ENCODE results near the gene TCN2. TPM values are rescaled to one million over a fixed set of nuclear protein-coding genes. Genes with fewer than 3 reads are reported as not detected.
"Not testable (repeated sequence)": the region's sequence is repeated elsewhere in the genome, so short reads cannot be mapped to it uniquely, and the experiment has no call there.

TCN2 gene
- total RNA-seq, result 10 to 100 TPM in 2 of 4 donors, 1 to 10 TPM in 2; 4.9 to 24.2 (median 11.0) TPM

DNA sequence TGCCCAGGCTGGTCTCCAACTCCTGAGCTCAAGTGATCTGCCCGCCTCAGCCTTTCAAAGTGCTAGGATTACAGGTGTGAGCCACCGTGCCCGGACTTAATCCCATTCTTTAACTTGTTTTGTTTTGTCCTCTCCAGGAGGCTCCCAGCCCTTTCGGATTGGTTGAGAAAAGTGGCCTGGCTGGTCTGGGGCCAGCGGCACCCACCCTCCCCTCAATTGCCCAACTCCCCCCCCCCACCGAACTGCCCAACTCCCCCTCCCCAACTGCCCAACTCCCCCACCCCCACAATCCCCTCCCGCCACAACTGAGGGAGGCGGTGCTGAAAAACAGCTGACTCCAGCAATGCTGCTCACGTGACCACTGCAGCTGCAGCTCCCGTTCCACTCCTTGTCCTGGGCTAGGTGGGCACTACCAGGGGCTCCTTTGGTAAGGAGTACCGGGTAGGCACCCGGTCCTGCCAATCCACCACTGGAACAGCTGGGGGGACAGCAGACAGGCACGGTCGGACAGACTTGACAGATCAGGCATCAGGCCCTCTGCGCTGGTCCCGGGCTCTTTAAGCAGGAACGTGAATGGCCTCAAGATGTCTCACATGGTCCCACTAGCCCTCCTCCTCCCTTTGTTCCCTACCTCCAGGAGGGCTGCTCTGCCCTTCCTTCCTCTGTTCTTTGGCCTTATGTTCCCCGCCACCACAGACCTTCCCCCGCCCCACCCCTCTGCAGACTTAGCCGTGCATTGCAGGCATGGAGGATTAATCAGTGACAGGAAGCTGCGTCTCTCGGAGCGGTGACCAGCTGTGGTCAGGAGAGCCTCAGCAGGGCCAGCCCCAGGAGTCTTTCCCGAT is at the start of gene TCN2:
TSS of gene TCN2 (plus strand) at position 720 of the 845 bp plus-strand sequence. CDS start 158 bp downstream, outside the sequence.
- Histone ChIP-seq H3K9me3 (no peaks in the 10 kb centered on the region), H3K4me1 (peaks cover 48% of the 10 kb centered on the region), H3K27ac (peak within 1 kb of the TSS; percentile 75), H3K36me3 (peaks cover 7% of the 10 kb centered on the region), H3K4me3 (peak within 1 kb of the TSS; percentile 73), H3K27me3 (no peaks in the 10 kb centered on the region)
- WGBS, result 2% methylated on average over 15 of the region's 24 CpGs
- peak in 1 of 2 donors; percentile 15 for TF ChIP-seq POLR2A (IDR thresholded peaks at IDR 0.05)
- no peak for TF ChIP-seq POLR2AphosphoS5 (IDR thresholded peaks at IDR 0.05)
- DNase-seq (ENCODE audit: low spot score in 2 of 2), result peak; percentile 81 to 86

DNA sequence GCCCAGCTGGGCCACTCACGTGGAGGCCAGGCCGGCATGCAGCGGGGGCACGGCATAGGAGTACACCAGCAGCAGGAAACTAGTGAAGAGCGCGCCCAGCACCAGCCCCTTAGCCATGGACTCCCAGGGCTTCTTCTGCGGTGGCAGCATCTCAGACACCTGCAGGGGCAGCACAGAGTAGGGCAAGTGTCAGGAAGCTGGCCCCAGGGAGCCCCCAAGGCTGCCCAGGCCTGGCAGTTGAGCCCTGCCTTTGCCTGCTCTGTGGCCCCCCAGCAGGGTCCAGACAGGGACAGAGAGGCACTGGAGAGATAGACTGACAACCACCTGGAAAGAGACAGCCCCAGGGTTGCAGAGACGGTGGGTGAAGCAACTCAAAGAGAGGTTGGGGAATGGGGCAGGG is 49.7 kb upstream of the TCN2 start:
- 38% methylated on average over 2 of the region's 8 CpGs for WGBS

DNA sequence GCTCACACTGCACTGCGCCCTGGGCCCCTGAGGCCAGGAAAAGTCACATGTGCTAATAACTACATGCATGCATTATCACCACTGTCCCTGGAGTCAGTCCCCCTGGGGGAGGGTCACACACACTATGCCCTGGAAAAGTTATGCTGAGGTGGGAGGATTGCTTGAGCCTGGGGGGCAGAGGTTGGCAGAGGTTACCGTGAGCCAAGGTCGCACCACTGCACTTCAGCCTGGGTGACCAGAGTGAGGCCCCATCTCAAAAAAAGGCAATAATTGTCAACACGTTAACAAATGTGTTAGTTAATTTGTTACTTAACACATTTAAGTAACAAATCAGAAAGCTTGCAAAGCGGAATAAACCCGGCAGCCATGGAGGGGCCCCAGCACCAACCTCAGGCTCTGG is 47.1 kb upstream of the TCN2 start:
- 77% methylated on average over 6 of the region's 6 CpGs for WGBS
- TF ChIP-seq POLR2A (IDR thresholded peaks at IDR 0.05), result no peak
- TF ChIP-seq, protein P1, sequence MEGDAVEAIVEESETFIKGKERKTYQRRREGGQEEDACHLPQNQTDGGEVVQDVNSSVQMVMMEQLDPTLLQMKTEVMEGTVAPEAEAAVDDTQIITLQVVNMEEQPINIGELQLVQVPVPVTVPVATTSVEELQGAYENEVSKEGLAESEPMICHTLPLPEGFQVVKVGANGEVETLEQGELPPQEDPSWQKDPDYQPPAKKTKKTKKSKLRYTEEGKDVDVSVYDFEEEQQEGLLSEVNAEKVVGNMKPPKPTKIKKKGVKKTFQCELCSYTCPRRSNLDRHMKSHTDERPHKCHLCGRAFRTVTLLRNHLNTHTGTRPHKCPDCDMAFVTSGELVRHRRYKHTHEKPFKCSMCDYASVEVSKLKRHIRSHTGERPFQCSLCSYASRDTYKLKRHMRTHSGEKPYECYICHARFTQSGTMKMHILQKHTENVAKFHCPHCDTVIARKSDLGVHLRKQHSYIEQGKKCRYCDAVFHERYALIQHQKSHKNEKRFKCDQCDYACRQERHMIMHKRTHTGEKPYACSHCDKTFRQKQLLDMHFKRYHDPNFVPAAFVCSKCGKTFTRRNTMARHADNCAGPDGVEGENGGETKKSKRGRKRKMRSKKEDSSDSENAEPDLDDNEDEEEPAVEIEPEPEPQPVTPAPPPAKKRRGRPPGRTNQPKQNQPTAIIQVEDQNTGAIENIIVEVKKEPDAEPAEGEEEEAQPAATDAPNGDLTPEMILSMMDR (IDR thresholded peaks at IDR 0.05), result no peak
- no peak for TF ChIP-seq POLR2AphosphoS5 (IDR thresholded peaks at IDR 0.05)
- TF ChIP-seq EP300 (IDR thresholded peaks at IDR 0.05), result no peak
- no peak overlapping the region for H3K27ac ChIP-seq
- H3K4me1 ChIP-seq, result no peaks in the 10 kb centered on the region
- H3K9me3 ChIP-seq, result no peaks in the 10 kb centered on the region
- no peaks in the 10 kb centered on the region for H3K27me3 ChIP-seq
- no peaks in the 10 kb centered on the region for H3K36me3 ChIP-seq
- no peak for DNase-seq (ENCODE audit: low spot score in 2 of 2)
- H3K4me3 ChIP-seq, result no peak overlapping the region

More for the DNA sequence above, 49.7 kb upstream of the TCN2 start:
- Histone ChIP-seq H3K36me3 (no peaks in the 10 kb centered on the region), H3K4me3 (no peak overlapping the region), H3K27ac (no peak overlapping the region), H3K27me3 (no peaks in the 10 kb centered on the region), H3K4me1 (no peaks in the 10 kb centered on the region), H3K9me3 (no peaks in the 10 kb centered on the region)
- DNase-seq (ENCODE audit: low spot score in 2 of 2), result no peak
- TF ChIP-seq EP300 (IDR thresholded peaks at IDR 0.05), result no peak
- no peak for TF ChIP-seq POLR2AphosphoS5 (IDR thresholded peaks at IDR 0.05)
- TF ChIP-seq, protein P1 (IDR thresholded peaks at IDR 0.05), result no peak
- no peak for TF ChIP-seq POLR2A (IDR thresholded peaks at IDR 0.05)

DNA sequence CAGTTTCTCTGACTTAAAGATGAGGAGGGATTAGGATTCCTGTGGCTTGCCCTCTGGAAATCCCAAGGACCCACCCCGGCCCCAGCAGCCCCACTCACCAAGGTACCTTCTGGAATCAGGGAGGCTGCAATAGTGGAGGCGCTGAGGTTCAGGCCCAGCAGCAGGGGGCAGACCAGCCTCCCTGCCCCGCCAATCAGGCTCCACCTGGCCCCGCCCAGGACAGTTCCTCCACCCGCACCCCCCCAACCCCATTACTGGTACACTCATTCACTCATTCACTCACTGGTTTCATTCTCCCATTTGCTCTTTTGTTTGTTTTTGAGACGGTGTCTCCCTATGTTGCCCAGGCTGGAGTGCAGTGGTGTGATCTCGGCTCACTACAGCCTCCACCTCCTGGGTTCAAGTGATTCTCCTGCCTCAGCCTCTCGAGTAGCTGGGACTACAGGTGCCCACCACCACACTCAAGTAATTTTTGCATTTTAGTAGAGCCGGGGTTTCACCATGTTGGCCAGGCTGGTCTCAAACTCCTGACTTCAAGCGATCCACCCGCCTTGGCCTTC is 46.3 kb upstream of the TCN2 start:
- H3K9me3 ChIP-seq; H3K27me3 ChIP-seq; DNase-seq (ENCODE audit: low spot score in 2 of 2); H3K4me1 ChIP-seq; H3K36me3 ChIP-seq; H3K27ac ChIP-seq; H3K4me3 ChIP-seq: not testable (repeated sequence)
- WGBS, result 87% methylated on average over 11 of the region's 11 CpGs

DNA sequence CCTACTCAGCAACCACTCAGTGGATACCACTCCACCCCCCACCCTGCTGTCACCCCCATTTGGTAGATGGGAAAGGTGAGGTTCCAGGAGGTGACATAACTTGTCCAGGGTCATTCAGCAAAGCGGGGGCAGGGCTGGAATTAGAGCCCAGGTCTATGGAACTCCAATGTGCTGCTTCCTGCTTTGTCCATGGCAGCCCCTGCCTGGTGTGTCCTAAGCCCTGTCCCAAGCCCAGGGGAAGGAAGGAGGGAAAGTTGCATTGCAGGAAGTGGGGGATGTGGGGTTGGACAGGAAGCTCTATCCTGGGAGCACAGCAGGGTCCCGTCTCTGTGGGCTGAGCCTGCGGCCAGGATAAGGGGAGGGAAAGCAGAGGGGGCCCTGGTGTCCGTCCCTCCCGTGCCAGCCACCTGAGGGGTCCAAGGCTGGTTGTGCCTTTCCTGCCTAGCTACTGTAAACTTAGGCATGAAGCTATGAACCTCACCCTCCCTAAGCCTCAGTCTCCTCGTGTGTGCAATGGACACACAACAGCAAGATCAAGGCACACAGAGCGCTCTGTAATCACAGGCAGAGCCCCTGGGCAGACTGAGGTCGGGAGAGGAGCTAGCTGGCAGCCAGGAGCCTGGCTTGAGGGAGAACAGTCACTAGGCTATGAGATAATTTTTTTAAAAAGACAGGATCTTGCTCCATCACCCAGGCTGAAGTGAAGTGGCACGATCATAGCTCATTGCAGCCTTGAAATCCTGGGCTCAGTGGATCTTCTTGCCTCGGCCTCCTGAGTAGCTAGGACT is 45.4 kb upstream of the TCN2 start:
- Histone ChIP-seq H3K9me3 (no peaks in the 10 kb centered on the region), H3K4me1 (no peaks in the 10 kb centered on the region), H3K27ac (no peak overlapping the region), H3K27me3 (no peaks in the 10 kb centered on the region), H3K36me3 (no peaks in the 10 kb centered on the region), H3K4me3 (no peak overlapping the region)
- 82% methylated on average over 3 of the region's 10 CpGs for WGBS
- TF ChIP-seq EP300 (IDR thresholded peaks at IDR 0.05) (no peak), POLR2A (IDR thresholded peaks at IDR 0.05) (no peak), POLR2AphosphoS5 (IDR thresholded peaks at IDR 0.05) (no peak)
- TF ChIP-seq, protein P1 (IDR thresholded peaks at IDR 0.05), result no peak
- no peak for DNase-seq (ENCODE audit: low spot score in 2 of 2)

DNA sequence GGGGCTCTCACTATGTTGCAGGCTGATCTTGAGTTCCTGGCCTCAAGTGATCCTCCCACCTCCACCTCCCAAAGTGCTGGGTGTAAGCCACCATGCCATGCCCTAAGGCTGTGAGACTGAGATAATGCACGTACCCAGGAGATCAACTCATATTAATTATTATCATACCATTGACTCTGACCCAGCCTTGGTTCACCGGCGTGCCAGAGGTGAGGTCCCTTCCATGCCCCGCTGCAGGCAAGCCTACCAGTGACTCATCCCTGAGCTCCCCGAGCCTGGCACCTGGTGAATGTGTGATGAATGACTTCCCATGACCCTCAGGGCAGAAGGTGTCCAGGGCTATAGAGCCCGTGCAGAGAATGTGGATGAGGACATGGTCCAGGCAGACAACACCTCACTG is 44.6 kb upstream of the TCN2 start:
- WGBS, result 66% methylated on average over 6 of the region's 6 CpGs
- H3K4me1 ChIP-seq, result no peaks in the 10 kb centered on the region
- no peaks in the 10 kb centered on the region for H3K36me3 ChIP-seq
- no peak for DNase-seq (ENCODE audit: low spot score in 2 of 2)
- no peaks in the 10 kb centered on the region for H3K9me3 ChIP-seq
- H3K4me3 ChIP-seq, result no peak overlapping the region
- H3K27me3 ChIP-seq, result no peaks in the 10 kb centered on the region
- TF ChIP-seq POLR2AphosphoS5 (IDR thresholded peaks at IDR 0.05) (no peak), EP300 (IDR thresholded peaks at IDR 0.05) (no peak), POLR2A (IDR thresholded peaks at IDR 0.05) (no peak)
- TF ChIP-seq, protein P1 (IDR thresholded peaks at IDR 0.05), result no peak
- H3K27ac ChIP-seq, result no peak overlapping the region

Measured in suprapubic skin (tissue), 4 donors.